Measurements from ENCODE around the gene RDH5. TPM values are rescaled to one million over a fixed set of nuclear protein-coding genes. Genes with fewer than 3 reads are reported as not detected.
A peak's percentile ranks its signal among the peaks of the same experiment; 100 is the strongest.

Gene RDH5
- total RNA-seq, 1 experiment from 2014 or later, result 5.8 TPM

DNA sequence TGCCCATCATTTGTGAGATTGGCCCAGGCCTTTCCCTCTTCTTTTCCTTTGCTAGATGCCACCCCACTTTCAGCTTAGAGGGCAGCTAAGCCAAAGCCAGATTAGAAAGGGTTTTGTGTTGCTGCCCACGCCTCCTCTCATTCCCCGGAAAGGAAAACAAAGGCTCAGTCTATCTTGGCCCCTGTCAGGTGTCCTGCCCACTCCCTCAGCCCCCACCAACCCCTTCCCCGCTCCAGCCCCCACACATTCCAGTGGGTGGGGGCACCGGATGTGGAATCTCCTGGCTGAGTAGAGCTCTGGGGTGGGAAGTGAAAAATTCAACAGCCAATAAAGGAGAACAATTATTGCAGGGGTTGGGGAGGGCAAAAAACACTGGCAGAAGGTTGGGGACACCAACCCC is 2.2 kb upstream of the RDH5 start:
- peak; percentile 11 for ATAC-seq
- Mint-ChIP-seq H3K4me1 (peaks cover 37% of the 10 kb centered on the region), H3K4me3 (peak overlapping the region; percentile 85), H3K36me3 (no peaks in the 10 kb centered on the region), H3K9me3 (no peaks in the 10 kb centered on the region), H3K27me3 (ENCODE audit: low read depth) (peaks cover 10% of the 10 kb centered on the region), H3K27ac (peak overlapping the region; percentile 95)
- TF ChIP-seq ESRRA (CRISPR knock-in tag; IDR thresholded peaks at IDR 0.05; ENCODE audit: borderline replicate concordance), result no peak
- TF ChIP-seq RORB (CRISPR knock-in tag; IDR thresholded peaks at IDR 0.05), result no peak
- TF ChIP-seq FOXK1 (CRISPR knock-in tag; IDR thresholded peaks at IDR 0.05), result no peak
- TF ChIP-seq EMX1 (CRISPR knock-in tag; IDR thresholded peaks at IDR 0.05), result no peak
- TF ChIP-seq TCF7 (CRISPR knock-in tag; IDR thresholded peaks at IDR 0.05; ENCODE audit: low read depth), result no peak
- TF ChIP-seq, protein P1, sequence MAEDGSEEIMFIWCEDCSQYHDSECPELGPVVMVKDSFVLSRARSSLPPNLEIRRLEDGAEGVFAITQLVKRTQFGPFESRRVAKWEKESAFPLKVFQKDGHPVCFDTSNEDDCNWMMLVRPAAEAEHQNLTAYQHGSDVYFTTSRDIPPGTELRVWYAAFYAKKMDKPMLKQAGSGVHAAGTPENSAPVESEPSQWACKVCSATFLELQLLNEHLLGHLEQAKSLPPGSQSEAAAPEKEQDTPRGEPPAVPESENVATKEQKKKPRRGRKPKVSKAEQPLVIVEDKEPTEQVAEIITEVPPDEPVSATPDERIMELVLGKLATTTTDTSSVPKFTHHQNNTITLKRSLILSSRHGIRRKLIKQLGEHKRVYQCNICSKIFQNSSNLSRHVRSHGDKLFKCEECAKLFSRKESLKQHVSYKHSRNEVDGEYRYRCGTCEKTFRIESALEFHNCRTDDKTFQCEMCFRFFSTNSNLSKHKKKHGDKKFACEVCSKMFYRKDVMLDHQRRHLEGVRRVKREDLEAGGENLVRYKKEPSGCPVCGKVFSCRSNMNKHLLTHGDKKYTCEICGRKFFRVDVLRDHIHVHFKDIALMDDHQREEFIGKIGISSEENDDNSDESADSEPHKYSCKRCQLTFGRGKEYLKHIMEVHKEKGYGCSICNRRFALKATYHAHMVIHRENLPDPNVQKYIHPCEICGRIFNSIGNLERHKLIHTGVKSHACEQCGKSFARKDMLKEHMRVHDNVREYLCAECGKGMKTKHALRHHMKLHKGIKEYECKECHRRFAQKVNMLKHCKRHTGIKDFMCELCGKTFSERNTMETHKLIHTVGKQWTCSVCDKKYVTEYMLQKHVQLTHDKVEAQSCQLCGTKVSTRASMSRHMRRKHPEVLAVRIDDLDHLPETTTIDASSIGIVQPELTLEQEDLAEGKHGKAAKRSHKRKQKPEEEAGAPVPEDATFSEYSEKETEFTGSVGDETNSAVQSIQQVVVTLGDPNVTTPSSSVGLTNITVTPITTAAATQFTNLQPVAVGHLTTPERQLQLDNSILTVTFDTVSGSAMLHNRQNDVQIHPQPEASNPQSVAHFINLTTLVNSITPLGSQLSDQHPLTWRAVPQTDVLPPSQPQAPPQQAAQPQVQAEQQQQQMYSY (CRISPR knock-in tag; IDR thresholded peaks at IDR 0.05), result no peak
- TF ChIP-seq, protein P2, sequence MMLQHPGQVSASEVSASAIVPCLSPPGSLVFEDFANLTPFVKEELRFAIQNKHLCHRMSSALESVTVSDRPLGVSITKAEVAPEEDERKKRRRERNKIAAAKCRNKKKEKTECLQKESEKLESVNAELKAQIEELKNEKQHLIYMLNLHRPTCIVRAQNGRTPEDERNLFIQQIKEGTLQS (CRISPR knock-in tag; conservative IDR thresholded peaks at IDR 0.05), result no peak
- TF ChIP-seq ETV6 (CRISPR knock-in tag; IDR thresholded peaks at IDR 0.05), result no peak
- TF ChIP-seq SMAD4 (CRISPR knock-in tag; IDR thresholded peaks at IDR 0.05), result no peak
- TF ChIP-seq GABPB1 (CRISPR knock-in tag; IDR thresholded peaks at IDR 0.05), result no peak
- TF ChIP-seq, protein P3, sequence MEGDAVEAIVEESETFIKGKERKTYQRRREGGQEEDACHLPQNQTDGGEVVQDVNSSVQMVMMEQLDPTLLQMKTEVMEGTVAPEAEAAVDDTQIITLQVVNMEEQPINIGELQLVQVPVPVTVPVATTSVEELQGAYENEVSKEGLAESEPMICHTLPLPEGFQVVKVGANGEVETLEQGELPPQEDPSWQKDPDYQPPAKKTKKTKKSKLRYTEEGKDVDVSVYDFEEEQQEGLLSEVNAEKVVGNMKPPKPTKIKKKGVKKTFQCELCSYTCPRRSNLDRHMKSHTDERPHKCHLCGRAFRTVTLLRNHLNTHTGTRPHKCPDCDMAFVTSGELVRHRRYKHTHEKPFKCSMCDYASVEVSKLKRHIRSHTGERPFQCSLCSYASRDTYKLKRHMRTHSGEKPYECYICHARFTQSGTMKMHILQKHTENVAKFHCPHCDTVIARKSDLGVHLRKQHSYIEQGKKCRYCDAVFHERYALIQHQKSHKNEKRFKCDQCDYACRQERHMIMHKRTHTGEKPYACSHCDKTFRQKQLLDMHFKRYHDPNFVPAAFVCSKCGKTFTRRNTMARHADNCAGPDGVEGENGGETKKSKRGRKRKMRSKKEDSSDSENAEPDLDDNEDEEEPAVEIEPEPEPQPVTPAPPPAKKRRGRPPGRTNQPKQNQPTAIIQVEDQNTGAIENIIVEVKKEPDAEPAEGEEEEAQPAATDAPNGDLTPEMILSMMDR (IDR thresholded peaks at IDR 0.05), result no peak
- TF ChIP-seq, protein P4, sequence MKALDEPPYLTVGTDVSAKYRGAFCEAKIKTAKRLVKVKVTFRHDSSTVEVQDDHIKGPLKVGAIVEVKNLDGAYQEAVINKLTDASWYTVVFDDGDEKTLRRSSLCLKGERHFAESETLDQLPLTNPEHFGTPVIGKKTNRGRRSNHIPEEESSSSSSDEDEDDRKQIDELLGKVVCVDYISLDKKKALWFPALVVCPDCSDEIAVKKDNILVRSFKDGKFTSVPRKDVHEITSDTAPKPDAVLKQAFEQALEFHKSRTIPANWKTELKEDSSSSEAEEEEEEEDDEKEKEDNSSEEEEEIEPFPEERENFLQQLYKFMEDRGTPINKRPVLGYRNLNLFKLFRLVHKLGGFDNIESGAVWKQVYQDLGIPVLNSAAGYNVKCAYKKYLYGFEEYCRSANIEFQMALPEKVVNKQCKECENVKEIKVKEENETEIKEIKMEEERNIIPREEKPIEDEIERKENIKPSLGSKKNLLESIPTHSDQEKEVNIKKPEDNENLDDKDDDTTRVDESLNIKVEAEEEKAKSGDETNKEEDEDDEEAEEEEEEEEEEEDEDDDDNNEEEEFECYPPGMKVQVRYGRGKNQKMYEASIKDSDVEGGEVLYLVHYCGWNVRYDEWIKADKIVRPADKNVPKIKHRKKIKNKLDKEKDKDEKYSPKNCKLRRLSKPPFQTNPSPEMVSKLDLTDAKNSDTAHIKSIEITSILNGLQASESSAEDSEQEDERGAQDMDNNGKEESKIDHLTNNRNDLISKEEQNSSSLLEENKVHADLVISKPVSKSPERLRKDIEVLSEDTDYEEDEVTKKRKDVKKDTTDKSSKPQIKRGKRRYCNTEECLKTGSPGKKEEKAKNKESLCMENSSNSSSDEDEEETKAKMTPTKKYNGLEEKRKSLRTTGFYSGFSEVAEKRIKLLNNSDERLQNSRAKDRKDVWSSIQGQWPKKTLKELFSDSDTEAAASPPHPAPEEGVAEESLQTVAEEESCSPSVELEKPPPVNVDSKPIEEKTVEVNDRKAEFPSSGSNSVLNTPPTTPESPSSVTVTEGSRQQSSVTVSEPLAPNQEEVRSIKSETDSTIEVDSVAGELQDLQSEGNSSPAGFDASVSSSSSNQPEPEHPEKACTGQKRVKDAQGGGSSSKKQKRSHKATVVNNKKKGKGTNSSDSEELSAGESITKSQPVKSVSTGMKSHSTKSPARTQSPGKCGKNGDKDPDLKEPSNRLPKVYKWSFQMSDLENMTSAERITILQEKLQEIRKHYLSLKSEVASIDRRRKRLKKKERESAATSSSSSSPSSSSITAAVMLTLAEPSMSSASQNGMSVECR (CRISPR knock-in tag; IDR thresholded peaks at IDR 0.05; ENCODE audit: borderline replicate concordance), result no peak
- TF ChIP-seq, protein P5, sequence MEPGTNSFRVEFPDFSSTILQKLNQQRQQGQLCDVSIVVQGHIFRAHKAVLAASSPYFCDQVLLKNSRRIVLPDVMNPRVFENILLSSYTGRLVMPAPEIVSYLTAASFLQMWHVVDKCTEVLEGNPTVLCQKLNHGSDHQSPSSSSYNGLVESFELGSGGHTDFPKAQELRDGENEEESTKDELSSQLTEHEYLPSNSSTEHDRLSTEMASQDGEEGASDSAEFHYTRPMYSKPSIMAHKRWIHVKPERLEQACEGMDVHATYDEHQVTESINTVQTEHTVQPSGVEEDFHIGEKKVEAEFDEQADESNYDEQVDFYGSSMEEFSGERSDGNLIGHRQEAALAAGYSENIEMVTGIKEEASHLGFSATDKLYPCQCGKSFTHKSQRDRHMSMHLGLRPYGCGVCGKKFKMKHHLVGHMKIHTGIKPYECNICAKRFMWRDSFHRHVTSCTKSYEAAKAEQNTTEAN (CRISPR knock-in tag; IDR thresholded peaks at IDR 0.05), result no peak
- no peak for TF ChIP-seq NR2C2 (CRISPR knock-in tag; IDR thresholded peaks at IDR 0.05)
- no peak for TF ChIP-seq SP1 (CRISPR knock-in tag; conservative IDR thresholded peaks at IDR 0.05)
- ChIA-PET CTCF (interaction anchor here (1.2 to 10.8 kb wide), 7 partner anchors 11 to 112 kb away, joined by 3 to 141 read pairs (median 16); partner anchors contain the start of genes CD63 and ITGA7), POLR2A (interaction anchor here (1.5 to 3.4 kb wide), 2 partner anchors 11 to 12 kb away, joined by 6 to 21 read pairs; partner anchors contain the start of genes CD63 and ITGA7)
- peak; percentile 47 for DNase-seq (ENCODE audit: low spot score)

Measured in WTC11 (cell line).